Activated CD8-positive, alpha-beta memory T cell treated with anti-CD3 and anti-CD28 coated beads for 48 hours (primary cell): ENCODE results near the gene YBX2.
A peak's percentile ranks its signal among the peaks of the same experiment; 100 is the strongest.

Source experiments
- DNase-seq, 3 experiments: peaks; one replicate each; pipeline ENCODE4 v3.0.0-alpha.2; 2020; ENCODE audit warnings: low read depth in 2 of 3, low spot score in 2 of 3

YBX2 gene

DNA sequence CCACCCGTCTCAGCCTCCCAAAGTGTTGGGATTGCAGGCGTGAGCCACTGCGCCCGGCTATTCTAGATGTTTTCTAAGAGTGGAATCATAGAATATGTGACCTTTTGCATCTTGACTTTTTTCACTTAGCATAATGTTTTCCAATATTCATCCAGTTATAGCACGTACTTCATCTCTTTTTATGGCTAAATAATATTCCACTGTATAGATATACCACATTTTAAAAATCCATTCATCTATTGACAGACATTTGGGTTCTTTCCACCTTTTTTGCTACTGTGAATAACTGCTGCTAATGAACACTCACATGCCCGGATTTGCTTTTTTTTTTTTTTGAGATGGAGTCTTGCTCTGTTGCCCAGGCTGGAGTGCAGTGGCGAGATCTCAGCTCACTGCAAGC lies 9.7 kb upstream of the YBX2 start:
- no peak for DNase-seq

DNA sequence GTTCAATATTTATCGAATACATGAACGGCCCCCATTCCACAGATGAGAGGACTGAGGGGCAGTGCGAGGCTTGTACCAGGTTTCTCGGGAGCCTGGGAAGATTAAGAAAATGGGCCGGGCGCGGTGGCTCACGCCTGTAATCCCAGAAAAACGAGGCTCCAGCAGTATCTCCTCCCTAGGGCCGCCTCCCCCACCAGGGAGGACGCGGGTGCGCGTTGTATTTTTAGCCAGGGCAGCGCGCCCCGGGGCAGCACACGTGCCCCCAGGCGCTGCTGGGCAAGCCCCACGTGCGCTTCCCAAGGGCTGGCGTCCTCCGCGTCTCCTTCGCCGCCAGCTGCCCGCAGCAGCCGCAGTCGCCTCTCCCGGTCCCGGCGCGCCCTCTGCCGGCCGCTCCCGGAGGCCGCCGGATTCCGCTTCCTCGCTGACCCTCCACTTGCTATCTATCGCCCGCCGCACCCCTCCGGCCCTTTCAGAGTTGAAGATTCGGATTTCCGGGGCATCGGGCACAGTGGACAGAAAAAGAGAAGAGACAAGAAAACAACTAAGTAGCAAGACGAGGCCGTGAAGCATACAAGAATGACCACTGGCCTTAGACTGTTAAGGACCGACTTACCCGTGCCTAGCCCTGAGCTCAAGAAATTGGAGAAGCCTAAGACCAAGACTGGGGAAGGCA lies 1.9 kb upstream of the YBX2 start:
- DNase-seq: peak in 1 of 3 experiments; percentile 59

DNA sequence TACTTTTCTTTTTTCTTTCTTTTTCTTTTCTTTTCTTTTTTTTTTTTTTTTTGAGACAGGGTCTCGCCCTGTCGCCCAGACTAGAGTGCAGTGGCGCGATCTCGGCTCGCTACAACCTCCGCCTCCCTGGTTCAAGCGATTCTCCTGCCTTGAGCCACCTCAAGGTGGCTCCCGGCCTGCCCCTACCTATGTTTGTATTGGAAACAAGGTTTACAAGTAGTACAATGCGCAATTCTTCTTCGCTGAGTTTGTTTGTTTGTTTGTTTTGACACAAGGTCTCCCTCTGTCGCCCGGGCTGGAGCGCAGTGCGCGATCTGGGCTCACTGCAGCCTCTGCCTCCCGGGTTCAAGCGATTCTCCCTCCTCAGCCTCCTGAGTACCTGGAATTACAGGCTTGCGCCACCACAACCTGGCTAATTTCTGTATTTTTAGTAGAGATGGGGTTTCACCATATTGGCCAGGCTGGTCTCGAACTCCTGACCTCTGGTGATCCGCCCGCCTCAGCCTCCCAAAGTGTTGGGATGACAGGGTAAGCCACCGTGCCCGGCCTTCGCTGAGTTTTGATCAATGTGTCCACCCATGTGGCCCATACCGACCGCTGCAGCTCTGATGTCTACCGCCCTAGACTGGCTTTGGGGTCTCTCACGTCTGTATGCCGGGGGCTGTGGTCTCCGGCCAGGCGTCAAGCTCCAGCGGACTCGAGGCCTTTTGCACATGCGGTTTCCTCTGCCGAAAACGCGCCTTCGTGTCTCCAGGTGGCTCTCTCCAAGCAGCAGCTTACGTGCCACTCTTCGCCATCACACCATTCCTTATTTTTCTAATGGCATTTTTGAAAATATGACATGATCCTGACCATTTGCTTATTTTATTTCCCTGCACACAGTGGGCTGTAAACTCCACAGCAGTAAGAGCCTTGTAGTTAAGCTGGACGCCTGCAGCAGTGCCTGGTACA lies 1.1 kb upstream of the YBX2 start:
- no peak for DNase-seq

DNA sequence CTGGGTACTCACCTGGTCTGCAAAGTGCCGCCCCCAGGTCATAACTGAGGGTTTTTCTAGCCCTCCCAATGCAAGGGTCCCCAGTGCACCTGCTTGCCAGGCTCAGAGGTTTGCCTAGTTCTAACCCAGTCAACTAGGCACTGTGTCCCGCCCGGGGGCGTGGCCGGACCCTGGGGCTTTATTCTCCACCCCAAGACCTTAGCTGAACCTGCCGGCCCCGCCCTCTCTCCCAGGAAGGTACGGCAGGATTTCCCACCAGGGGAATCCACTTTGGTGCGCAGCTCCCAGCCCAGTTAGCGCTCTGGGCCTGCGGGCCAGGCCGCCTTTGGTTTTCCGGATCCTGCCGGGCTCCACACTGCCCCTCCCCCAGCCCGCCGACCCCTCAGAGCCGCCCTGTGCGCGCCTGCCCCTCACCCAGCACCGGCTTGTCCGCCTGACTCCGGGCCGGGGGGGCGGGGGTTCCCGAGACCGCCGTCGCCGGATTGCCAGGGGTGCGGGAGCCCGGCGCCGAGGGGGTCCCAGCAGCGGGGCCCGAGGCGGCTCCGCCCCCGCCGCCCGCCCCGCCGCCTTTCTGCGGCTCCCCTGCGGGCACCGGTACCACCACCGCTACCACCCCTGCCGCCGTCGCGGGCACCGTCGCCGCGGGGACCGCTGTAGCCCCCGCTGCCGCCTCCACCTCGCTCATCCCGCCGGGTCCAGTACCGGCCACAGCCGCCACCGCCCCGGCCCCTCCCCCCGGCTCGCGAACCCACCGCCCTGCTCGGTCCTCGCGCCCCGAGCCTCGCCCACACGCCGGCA lies 424 bp downstream of the YBX2 start:
- DNase-seq: no peak

DNA sequence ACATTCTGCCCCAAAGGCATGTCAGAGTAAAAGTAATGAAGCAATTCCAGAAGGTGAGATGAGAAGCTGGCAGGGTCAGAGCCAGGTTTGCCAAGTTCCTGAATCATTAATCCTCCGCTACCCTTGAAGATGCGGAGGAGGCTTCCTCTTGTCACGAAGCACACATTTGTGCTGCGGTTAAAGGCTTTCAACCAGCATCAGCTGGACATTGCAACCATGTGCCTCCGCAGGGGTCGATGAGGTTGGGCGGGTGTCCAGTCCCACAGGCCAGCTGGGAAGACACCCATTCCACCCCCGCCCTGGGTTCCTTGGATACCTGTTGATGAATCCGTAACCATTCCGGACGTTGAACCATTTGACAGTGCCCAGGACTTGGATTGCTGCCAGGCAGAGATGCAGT lies 1.3 kb downstream of the YBX2 start:
- DNase-seq: no peak

DNA sequence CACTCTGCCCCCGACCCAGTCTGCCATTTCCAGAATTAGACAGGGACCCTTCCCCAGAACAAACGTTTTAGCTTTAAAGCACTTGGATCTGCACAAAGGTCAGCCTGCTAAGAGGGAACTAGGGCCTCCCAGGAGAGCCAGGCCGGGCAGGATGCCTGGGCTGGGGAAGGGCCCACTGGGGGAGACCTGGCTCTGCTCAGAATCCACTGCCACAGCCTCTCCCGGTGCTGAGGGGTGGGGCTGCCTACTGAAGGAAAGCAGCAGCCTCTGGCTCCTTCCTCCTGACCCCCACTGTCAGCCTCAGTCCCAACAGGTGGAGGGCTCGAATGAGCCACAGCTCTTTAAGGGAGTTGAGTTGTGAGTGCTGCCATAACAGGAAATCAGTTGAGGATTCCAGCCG lies 1.7 kb downstream of the YBX2 start:
- DNase-seq: no peak

DNA sequence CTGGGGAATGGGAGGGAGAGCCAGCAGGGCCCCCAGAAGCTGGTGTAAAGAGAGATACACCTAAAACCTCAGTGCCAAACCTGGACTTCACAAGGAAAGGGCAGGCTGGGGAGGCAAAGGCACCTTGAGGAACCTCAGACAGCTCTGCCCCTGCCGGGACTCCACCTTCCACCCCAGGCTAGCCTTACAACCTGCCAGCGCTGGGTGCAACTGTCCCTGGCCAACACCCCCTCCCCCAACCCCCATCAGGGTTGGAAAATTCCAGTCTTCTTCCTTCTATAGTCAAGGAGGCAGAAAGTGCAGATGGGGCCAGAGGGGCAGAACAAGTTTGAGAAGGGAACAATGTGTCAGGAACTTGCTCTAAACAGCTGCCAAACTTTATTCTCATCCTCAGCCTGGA lies 2.2 kb downstream of the YBX2 start:
- no peak for DNase-seq

DNA sequence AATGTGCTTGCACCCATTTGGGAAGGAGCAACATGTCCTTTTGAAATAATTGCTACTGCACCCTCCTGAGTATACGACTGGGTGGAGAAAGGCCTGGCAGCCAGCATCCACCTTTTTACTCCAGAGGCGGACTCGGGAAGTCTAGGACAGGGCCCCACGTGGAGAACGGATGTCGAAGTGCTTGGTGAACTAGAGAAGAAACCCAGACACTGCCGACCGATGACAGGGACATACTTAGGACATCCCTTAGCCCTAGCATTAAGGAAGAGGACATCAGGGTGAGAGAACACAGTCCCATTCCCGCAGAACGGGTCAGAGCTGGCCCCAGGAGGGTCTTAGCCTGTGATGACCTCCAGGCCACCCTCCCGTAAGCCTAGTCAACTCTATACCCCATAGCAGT lies 3.8 kb downstream of the YBX2 start:
- DNase-seq: no peak

DNA sequence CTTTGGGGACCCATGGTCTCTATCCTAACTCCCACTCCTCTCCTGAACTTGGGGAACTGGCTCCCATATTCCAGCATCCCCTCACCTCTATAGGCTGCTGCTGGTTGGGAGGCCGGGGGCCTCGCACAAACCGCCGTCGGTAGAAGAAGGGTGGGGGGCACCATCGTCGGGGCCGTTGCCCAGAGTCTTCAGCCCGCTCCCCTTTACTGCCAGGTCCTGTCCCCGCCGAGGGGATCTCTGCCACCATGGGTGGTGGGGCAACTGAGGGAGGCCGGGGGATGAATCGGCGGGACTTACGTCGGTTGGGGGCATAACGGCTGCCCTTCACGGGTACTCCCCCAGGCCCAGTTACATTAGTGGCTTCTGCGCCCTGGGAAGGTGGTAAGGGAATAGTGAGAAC lies 4.3 kb downstream of the YBX2 start:
- no peak for DNase-seq

DNA sequence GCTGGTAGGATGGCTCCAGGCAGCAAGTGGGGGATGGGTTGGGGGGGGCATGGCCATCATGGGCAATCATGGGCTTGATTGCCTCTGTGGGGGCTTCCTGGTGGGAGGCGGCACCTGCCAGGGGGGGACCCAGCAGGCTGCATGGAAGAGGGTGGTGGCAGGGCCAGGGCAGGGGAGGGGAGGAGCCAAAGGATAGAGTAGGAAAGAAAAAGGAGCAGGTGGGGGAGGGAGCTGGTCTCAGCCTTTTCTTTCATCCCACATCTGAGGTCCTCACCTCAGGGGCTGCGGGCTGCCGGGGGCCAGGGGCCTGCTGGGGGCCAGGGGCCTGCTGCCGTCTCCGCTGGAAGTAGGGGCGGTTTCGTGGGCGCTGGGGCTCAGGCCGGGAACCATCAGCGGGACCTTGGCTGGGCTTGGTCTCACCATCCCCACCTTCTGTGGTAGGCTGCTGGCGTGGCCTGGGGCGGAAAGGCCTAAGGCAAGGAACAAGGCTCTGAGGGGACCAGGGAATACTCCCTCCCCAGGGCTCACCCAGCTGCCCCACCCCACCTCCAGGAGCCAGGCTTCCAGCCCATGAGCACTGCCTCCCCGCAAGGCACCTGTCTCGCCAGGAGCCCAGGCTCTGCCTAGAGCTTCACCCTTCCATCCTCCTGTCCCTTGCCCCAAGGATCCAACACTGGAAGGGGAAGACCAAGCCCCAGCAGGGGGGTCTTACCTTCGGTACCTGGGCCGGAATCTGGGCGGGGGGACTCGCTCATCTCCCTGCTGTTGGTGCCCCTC lies 5.0 kb downstream of the YBX2 start:
- no peak for DNase-seq

DNA sequence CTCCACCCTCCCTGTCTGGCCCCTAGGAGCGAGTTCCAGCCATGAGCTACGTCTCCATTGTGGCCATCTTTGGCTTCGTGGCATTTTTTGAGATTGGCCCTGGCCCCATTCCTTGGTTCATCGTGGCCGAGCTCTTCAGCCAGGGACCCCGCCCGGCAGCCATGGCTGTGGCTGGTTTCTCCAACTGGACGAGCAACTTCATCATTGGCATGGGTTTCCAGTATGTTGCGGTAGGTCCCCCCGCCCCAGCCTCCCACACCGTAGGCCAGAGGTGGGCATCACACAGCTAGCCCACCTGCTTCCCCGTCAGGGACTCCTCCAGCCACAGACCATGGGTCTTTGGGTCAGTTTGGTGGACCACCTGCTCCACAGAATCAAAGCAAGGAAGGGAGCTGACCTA lies 8.8 kb downstream of the YBX2 start:
- DNase-seq: no peak

DNA sequence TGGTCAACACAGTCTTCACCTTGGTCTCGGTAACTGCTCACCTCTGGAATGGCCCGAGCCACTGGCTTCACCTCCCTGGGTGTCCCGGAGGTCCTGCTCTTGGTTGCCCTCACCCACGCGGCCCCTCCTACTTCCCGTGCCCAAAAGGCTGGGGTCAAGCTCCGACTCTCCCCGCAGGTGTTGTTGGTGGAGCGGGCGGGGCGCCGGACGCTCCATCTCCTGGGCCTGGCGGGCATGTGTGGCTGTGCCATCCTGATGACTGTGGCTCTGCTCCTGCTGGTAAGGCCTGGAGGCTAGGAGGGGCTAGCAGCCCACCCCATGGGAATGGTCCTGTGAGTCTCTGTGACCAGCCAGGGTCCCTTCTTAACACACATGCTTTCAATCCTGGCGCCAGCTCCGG lies 9.5 kb downstream of the YBX2 start:
- DNase-seq: no peak

DNA sequence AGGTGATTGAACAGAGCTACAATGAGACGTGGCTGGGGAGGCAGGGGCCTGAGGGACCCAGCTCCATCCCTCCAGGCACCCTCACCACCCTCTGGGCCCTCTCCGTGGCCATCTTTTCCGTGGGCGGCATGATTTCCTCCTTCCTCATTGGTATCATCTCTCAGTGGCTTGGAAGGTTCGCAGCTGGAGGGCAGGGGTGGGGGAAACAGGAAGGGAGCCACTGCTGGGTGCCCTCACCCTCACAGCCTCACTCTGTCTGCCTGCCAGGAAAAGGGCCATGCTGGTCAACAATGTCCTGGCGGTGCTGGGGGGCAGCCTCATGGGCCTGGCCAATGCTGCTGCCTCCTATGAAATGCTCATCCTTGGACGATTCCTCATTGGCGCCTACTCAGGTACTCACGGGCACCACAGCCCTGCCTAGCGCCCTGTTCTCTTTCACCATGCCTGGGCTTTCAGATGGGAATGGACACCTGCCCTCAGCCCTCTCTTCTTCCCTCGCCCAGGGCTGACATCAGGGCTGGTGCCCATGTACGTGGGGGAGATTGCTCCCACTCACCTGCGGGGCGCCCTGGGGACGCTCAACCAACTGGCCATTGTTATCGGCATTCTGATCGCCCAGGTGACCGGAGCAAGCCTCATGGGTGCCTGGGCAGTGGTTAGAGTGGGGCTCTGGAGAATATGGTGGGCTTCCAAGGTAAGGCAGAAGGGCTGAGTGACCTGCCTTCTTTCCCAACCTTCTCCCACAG lies 10.8 kb downstream of the YBX2 start:
- no peak for DNase-seq

DNA sequence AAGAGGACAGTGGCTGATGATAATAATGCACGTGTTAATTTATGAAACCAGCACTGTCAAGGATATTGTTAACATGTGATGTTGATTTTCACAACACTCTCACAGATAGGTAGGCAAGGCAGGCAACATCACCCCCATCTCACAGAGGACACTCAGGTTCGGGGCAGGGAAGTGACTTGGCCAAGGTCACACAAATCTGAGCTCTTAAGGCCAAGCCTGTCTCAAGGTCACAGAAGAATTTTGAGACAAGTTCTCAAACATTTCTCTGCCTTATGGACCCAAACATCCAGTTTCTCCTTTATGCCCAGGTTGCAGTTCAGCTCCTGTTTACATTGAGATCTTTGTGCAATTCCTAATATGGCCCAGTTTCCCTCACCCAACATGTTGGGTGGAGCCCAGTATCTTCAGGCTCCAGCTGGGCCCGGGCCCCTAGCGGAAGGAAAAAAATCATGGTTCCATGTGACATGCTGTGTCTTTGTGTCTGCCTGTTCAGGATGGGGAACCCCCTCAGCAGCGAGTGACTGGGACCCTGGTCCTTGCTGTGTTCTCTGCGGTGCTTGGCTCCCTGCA lies 11.6 kb downstream of the YBX2 start:
- DNase-seq: no peak

DNA sequence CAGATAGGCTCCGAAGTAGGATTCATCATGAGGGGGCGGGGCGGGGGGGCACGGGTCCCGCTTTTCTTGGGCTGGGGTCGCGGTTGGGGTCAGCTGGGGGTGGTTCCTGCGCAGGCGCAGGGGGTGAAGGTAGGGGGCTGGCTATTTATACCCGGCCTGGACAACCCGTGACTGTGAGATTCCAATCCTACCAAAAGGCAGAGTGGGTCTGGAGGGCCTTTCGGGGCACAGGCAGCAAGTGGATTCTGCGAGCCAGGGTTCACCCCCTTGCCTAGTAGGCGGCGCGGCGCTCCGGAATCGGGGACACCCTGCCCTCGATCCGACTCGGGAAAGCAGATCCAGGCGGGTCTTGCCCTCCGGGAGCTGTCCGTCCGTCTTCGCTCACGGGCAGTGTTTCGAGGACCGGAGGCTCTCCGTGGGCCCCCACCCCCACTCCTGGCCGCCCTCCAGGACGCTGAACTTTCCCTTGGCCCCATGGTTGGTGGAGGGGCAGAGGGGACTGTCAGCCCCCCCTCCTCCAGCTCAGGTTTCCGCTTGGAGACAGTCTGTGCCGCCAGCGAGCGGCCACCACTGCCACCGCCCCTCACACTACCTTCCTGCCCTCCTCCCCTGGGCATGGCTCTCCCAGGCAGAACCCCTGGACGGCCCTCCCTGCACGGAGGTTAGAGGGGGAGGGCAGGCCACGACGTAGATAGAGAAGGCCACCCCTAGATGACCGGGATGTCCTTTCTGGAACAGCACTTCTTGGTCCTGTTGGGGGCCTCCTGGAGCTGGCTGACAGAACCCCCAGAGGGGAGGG lies 12.3 kb downstream of the YBX2 start:
- DNase-seq: no peak

DNA sequence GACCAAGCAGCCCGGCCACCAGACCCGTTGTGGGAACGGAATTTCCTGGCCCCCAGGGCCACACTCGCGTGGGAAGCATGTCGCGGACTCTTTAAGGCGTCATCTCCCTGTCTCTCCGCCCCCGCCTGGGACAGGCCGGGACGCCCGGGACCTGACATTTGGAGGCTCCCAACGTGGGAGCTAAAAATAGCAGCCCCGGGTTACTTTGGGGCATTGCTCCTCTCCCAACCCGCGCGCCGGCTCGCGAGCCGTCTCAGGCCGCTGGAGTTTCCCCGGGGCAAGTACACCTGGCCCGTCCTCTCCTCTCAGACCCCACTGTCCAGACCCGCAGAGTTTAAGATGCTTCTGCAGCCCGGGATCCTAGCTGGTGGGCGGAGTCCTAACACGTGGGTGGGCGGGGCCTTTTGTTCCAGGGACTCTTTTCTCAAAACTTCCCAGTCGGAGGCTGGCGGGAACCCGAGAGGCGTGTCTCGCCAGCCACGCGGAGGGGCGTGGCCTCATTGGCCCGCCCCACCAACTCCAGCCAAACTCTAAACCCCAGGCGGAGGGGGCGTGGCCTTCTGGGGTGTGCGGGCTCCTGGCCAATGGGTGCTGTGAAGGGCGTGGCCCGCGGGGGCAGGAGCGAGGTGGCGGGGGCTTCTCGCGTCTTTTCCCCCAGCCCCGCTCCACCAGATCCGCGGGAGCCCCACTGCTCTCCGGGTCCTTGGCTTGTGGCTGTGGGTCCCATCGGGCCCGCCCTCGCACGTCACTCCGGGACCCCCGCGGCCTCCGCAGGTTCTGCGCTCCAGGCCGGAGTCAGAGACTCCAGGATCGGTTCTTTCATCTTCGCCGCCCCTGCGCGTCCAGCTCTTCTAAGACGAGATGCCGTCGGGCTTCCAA lies 13.1 kb downstream of the YBX2 start, which contains the start of gene SLC2A4:
TSS of gene SLC2A4 (plus strand) at position 645 of the 879 bp plus-strand sequence. CDS start at position 862, 217 bp downstream.
- DNase-seq: peak; percentile 67 to 84 (median 82)

DNA sequence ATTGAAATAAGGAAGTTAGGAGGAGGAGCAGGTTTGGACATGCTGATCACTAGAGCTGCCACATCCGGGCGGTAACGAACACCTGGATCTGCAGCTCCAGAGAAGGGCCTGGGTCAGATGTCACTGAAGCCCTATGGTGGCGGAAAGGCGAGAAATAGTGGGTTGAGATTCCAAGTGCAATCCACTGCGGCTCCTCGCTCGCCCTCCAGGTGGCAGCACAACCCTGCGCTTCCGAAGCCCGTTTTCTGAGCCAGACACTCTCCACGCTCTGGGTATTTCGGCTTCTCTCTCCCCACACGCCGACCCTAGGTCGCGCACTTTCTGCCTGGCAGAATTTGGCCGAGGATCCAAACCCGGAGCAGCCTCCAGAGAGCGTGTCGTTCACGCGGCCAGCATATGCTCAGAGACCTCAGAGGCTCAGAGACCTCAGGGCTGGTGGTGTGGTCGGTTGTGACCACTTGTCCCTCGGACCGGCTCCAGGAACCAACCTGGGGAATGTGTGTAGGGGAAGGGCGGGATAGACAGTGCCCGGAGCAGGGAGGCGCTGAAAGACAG lies 13.8 kb downstream of the YBX2 start:
- peak; percentile 61 to 74 (median 69) for DNase-seq

DNA sequence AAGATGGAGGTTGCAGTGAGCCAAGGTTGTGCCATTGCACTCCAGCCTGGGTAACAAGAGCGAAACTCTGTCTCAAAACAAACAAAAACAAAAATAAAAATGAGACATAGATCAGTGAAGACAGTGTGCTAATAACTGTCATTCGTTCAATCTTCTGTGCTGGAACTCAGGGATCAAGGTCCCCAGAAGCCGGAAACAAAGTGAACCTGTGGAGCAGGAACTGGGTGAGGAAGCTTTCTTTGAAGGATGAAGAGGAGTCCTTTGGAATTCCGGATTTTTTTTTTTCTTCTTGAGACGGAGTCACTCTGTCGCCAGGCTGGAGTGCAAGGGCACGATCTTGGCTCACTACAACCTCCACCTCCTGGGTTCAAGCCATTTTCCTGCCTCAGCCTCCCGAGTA lies 15.0 kb downstream of the YBX2 start:
- no peak for DNase-seq
